GM12878 (cell line): ENCODE measurements around the gene MAZ. TPM values are rescaled to one million over a fixed set of nuclear protein-coding genes. Genes with fewer than 3 reads are reported as not detected.

Experiments used
- ATAC-seq: fragments of 200-7000 bp; cut with Tn5 transposase; 3 replicates; pipeline ENCODE4 v1.9.1; 2020; ENCODE audit warnings: mild to moderate bottlenecking, moderate library complexity
- BruUV-seq: library from RNA; stranded (reverse); fragments of 400-500 nt; replicated peaks from 2 replicates; lab custom pipeline; 2021; lab: Mats Ljungman, UMichigan
- CTCF ChIA-PET: fragments of 300-600 bp; sonication (Branson Sonifier 250); formaldehyde crosslinking; extraction: SDS; loops from one replicate; lab custom pipeline; 2021; ENCODE audit warnings: inconsistent platforms; lab: Yijun Ruan, JAX
- POLR2A ChIA-PET: fragments of 350-600 bp; formaldehyde crosslinking; extraction: SDS; loops from one replicate; lab custom pipeline; 2021; ENCODE audit warnings: inconsistent platforms; lab: Charles Lee
- RAD21 ChIA-PET: fragments of 300-600 bp; sonication (Branson Sonifier 250); formaldehyde crosslinking; loops from one replicate; lab custom pipeline; 2023; ENCODE audit warnings: antibody characterized with exemption; ENCODE audit not compliant: unreplicated experiment; lab: Charles Lee
- SMC1A ChIA-PET: fragments of 300-600 bp; sonication (Branson Sonifier 250); formaldehyde crosslinking; loops from one replicate; lab custom pipeline; 2023; ENCODE audit not compliant: unreplicated experiment, uncharacterized antibody; lab: Charles Lee
- DNase-seq: peaks from one replicate; pipeline ENCODE4 v3.0.0-alpha.2; 2011; ENCODE audit warnings: low read depth, low spot score
- FAIRE-seq: peaks from 3 replicates; lab custom pipeline; 2011; peaks lifted over from hg19 to GRCh38; lab: Jason Lieb, UNC
- H2AFZ ChIP-seq: 2 replicates; pipeline ENCODE4 v1.6.0; 2011; ENCODE audit warnings: low read depth, low read length, control low read depth; ENCODE audit not compliant: control insufficient read depth
- H3K27ac ChIP-seq: 2 replicates; pipeline ENCODE4 v1.5.1; 2011; ENCODE audit warnings: control low read depth; ENCODE audit not compliant: control insufficient read depth, insufficient read depth
- H3K27me3 ChIP-seq, 2 experiments: replicated peaks in 1 of 2; 2 replicates each; pipeline versions ENCODE4 v1.6.0 to v1.6.1; 2011; ENCODE audit warnings: low read length in 1 of 2; ENCODE audit not compliant: control insufficient read depth in 2 of 2, insufficient read depth in 2 of 2
- H3K36me3 ChIP-seq, 2 experiments: 2 replicates each; pipeline ENCODE4 v1.5.1; 2011; ENCODE audit warnings: low read length in 1 of 2; ENCODE audit not compliant: control insufficient read depth in 2 of 2, insufficient read depth in 2 of 2
- H3K4me1 ChIP-seq: 2 replicates; pipeline ENCODE4 v1.6.1; 2011; ENCODE audit warnings: mild to moderate bottlenecking, low read length, moderate library complexity, mixed read lengths; ENCODE audit not compliant: control insufficient read depth, insufficient read depth
- H3K4me2 ChIP-seq: 2 replicates; pipeline ENCODE4 v1.6.0; 2011; ENCODE audit warnings: control low read depth; ENCODE audit not compliant: control insufficient read depth, insufficient read depth
- H3K4me3 ChIP-seq: fragments of 200-600 bp; sonication (generic); 2 replicates; pipeline ENCODE4 v1.5.1; 2016
- H3K79me2 ChIP-seq: 2 replicates; pipeline ENCODE4 v1.6.0; 2011; ENCODE audit warnings: low read length; ENCODE audit not compliant: control insufficient read depth, insufficient read depth
- H3K9ac ChIP-seq: 2 replicates; pipeline ENCODE4 v1.8.0; 2011; ENCODE audit warnings: low read length, control low read depth, mixed read lengths; ENCODE audit not compliant: control insufficient read depth, insufficient read depth
- H3K9me3 ChIP-seq: replicated peaks from 3 replicates; pipeline ENCODE4 v1.5.1; 2011; ENCODE audit warnings: mild to moderate bottlenecking, low read length; ENCODE audit not compliant: control insufficient read depth, insufficient read depth
- H4K20me1 ChIP-seq: 2 replicates; pipeline ENCODE4 v1.6.0; 2011; ENCODE audit not compliant: control insufficient read depth, insufficient read depth
- ASH2L ChIP-seq: fragments of 300-600, 200-600 bp; sonication (generic); IDR thresholded peaks from 2 replicates; pipeline ENCODE4 v1.6.1; 2017; ENCODE audit warnings: low read depth, mild to moderate bottlenecking, borderline replicate concordance
- BCL11A ChIP-seq: IDR thresholded peaks from 2 replicates; pipeline ENCODE4 v1.6.1; 2011; ENCODE audit warnings: low read depth, low read length
- EED ChIP-seq: sonication (generic); IDR thresholded peaks from 2 replicates; pipeline ENCODE4 v1.6.1; 2016; ENCODE audit warnings: antibody characterized with exemption, low read depth
- HCFC1 ChIP-seq: fragments of 150-350 bp; IDR thresholded peaks from 2 replicates; pipeline ENCODE4 v1.6.1; 2014; ENCODE audit warnings: low read length
- IKZF1 ChIP-seq: fragments of 450-650 bp; conservative IDR thresholded peaks from 2 replicates; pipeline ENCODE4 v1.6.1; 2017; ENCODE audit warnings: antibody characterized with exemption, mild to moderate bottlenecking
- IRF4 ChIP-seq: IDR thresholded peaks from 2 replicates; pipeline ENCODE4 v1.6.1; 2011; ENCODE audit warnings: low read depth, low read length
- NBN ChIP-seq: fragments of 450-650 bp; IDR thresholded peaks from 2 replicates; pipeline ENCODE4 v1.6.1; 2016
- PAX5 ChIP-seq: IDR thresholded peaks from 2 replicates; pipeline ENCODE4 v1.6.1; 2011; ENCODE audit warnings: low read depth, low read length, borderline replicate concordance
- RAD21 ChIP-seq: IDR thresholded peaks from 2 replicates; pipeline ENCODE4 v1.6.1; 2011; ENCODE audit warnings: mild to moderate bottlenecking, low read depth, low read length, moderate library complexity; ENCODE audit not compliant: insufficient read depth
- RUNX3 ChIP-seq: IDR thresholded peaks from 2 replicates; pipeline ENCODE4 v1.6.1; 2012; ENCODE audit warnings: low read length, inconsistent platforms
- SMARCA5 ChIP-seq: fragments of 450-650 bp; IDR thresholded peaks from 2 replicates; pipeline ENCODE4 v1.6.1; 2017; ENCODE audit warnings: mild to moderate bottlenecking
- SRF ChIP-seq, 2 experiments: IDR thresholded peaks; 2 replicates each; pipeline ENCODE4 v1.6.1; 2011; ENCODE audit warnings: low read depth in 2 of 2, low read length in 2 of 2, mild to moderate bottlenecking in 1 of 2, moderate library complexity in 1 of 2
- TBL1XR1 ChIP-seq: IDR thresholded peaks from 2 replicates; pipeline ENCODE4 v1.6.1; 2012; ENCODE audit warnings: low read depth, low read length, improper control_type of control experiment
- YY1 ChIP-seq: IDR thresholded peaks from 2 replicates; pipeline ENCODE4 v1.6.1; 2011; ENCODE audit warnings: low read depth, mild to moderate bottlenecking, low read length
- ZNF207 ChIP-seq: fragments of 450-650 bp; IDR thresholded peaks from 2 replicates; pipeline ENCODE4 v1.6.1; 2014; ENCODE audit warnings: antibody characterized with exemption, mild to moderate bottlenecking, borderline replicate concordance
- ZSCAN29 ChIP-seq: fragments of 450-650 bp; IDR thresholded peaks from 2 replicates; pipeline ENCODE4 v1.6.1; 2017; ENCODE audit warnings: mild to moderate bottlenecking, moderate library complexity
- WGBS: methylation state at CpG from one replicate; pipeline ENCODE4 v1.1.6; 2016; ENCODE audit warnings: low lambda C conversion rate; ENCODE audit not compliant: insufficient replicate concordance, insufficient coverage; ENCODE audit errors: missing lambda C conversion rate; 5-methylcytosine and 5-hydroxymethylcytosine counted together
- in situ Hi-C: fragments of 300-500 bp; cut with MboI; formaldehyde crosslinking; loops from 9 replicates; pipeline ENCODE4 v1.14.3; 2018; ENCODE audit warnings: mixed read lengths
- intact Hi-C: fragments of 100-400 bp; cut with micrococcal nuclease; formaldehyde crosslinking; loops from one replicate; pipeline ENCODE4 v1.14.2; 2022; ENCODE audit not compliant: unreplicated experiment
- polyA plus RNA-seq, 11 experiments: library from polyadenylated mRNA; depleted of rRNA in 4 of 11; unstranded in 6 of 11; stranded (reverse) in 5 of 11; fragments of >200 nt; fragmentation: Nextera tagmentation in 4 of 11; fragmentation: Illumina TruSeq in 1 of 11; extraction: Ambion mirVana in 4 of 11; extraction: Trizol in 1 of 11; gene quantifications; 1 replicate in 1 of 11; 2 replicates in 10 of 11; pipeline versions ENCODE4 v1.2.1 to v1.2.3, GENCODE V29; 2011 to 2016; ENCODE audit warnings: inconsistent platforms in 2 of 11, missing spikeins in 2 of 11, low read depth in 1 of 11
- total RNA-seq, 4 experiments: library from RNA; depleted of rRNA in 3 of 4; stranded (reverse); fragments of >200 nt in 3 of 4; fragmentation: Illumina TruSeq in 1 of 4; extraction: Trizol in 1 of 4; gene quantifications; 2 replicates each; pipeline versions ENCODE4 v1.2.1 to v1.2.3, GENCODE V29; 2013 to 2021
- TF ChIP-seq, protein P1 (sequence below): IDR thresholded peaks from 2 replicates; pipeline ENCODE4 v1.6.1; 2011; ENCODE audit warnings: borderline replicate concordance, low read depth, mild to moderate bottlenecking, moderate library complexity, low read length; ENCODE audit not compliant: insufficient read depth, poor library complexity, severe bottlenecking
- TF ChIP-seq, protein P2 (sequence below): fragments of 450-650 bp; IDR thresholded peaks from 2 replicates; pipeline ENCODE4 v1.6.1; 2017; ENCODE audit warnings: mild to moderate bottlenecking, low read depth, inconsistent platforms; ENCODE audit not compliant: poor library complexity, severe bottlenecking

Gene MAZ
- total and polyA plus RNA-seq, 10 of the 15 experiments (the other 5 are each of a cell fraction or from before 2014, with no cell fraction given) = 23.9 to 309 (median 116) TPM

DNA sequence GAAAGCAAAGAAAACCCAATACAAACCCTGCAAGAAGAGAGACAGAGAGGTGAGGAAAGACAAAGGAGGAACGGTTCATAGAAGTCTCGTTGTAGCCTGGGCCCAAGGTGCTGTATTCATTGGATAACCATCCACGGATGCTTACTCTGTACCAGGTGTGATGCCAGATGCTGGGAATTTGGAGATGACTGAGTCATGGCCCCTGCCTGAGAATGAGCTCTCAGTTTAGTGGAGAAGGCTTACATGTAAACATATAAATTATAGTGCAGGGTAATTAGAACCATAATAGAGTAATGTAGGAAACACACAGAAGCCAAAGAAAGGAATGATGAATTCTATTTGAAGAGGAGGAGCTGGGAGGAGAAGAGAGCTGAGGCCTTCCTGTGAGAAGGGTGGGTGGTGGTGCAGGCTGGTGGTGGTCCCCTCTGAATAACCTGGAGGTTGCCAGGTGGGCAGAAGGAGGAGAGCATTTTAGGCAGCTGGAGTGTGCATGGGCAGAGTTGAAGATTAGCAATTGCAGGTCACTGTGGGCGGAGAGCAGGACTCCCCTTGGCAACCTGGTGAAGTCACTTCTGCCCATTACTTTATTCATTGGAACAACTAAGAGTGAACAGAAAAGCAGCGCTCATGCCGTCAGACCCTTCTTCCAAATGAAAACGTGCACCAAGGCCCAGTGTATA is 35.9 kb upstream of the MAZ start:
- POLR2A ChIA-PET = interaction anchor here (0.6 to 1.0 kb wide), 2 partner anchors 16 to 245 kb away, joined by 3 to 4 read pairs; no protein-coding TSS in a partner anchor
- no peaks in the 10 kb centered on the region for H3K36me3 ChIP-seq
- in situ Hi-C loops = no loop called here
- SMC1A ChIA-PET = interaction anchor here (0.7 kb wide), 1 partner anchor 17 kb away, joined by 3 read pairs; no protein-coding TSS in a partner anchor
- DNase-seq (no peak), ATAC-seq (no peak), FAIRE-seq (no peak)
- no peak overlapping the region for H3K4me3 ChIP-seq
- H4K20me1 ChIP-seq = no peaks in the 10 kb centered on the region
- H3K27ac ChIP-seq = no peak overlapping the region
- TF ChIP-seq BCL11A (no peak), RUNX3 (no peak), TBL1XR1 (no peak), ASH2L (no peak), ZNF207 (no peak), SRF (IDR thresholded peaks at IDR 0.05; ENCODE audit: low read depth in 2 of 2, low read length in 2 of 2) (no peak), SMARCA5 (no peak), EED (no peak), PAX5 (no peak), IRF4 (no peak), IKZF1 (no peak), RAD21 (no peak), ZSCAN29 (no peak), HCFC1 (no peak), NBN (no peak), YY1 (no peak)
- TF ChIP-seq, protein P1, sequence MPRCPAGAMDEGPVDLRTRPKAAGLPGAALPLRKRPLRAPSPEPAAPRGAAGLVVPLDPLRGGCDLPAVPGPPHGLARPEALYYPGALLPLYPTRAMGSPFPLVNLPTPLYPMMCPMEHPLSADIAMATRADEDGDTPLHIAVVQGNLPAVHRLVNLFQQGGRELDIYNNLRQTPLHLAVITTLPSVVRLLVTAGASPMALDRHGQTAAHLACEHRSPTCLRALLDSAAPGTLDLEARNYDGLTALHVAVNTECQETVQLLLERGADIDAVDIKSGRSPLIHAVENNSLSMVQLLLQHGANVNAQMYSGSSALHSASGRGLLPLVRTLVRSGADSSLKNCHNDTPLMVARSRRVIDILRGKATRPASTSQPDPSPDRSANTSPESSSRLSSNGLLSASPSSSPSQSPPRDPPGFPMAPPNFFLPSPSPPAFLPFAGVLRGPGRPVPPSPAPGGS = no peak
- TF ChIP-seq, protein P2, sequence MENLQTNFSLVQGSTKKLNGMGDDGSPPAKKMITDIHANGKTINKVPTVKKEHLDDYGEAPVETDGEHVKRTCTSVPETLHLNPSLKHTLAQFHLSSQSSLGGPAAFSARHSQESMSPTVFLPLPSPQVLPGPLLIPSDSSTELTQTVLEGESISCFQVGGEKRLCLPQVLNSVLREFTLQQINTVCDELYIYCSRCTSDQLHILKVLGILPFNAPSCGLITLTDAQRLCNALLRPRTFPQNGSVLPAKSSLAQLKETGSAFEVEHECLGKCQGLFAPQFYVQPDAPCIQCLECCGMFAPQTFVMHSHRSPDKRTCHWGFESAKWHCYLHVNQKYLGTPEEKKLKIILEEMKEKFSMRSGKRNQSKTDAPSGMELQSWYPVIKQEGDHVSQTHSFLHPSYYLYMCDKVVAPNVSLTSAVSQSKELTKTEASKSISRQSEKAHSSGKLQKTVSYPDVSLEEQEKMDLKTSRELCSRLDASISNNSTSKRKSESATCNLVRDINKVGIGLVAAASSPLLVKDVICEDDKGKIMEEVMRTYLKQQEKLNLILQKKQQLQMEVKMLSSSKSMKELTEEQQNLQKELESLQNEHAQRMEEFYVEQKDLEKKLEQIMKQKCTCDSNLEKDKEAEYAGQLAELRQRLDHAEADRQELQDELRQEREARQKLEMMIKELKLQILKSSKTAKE = no peak
- BruUV-seq = no TSS peak
- intact Hi-C loops = no loop called here
- WGBS = 75% methylated on average over 7 of the region's 7 CpGs
- CTCF ChIA-PET = interaction anchor here (1.1 to 1.7 kb wide), 2 partner anchors 14 to 16 kb away, joined by 7 to 8 read pairs; no protein-coding TSS in a partner anchor
- no peaks in the 10 kb centered on the region for H3K27me3 ChIP-seq
- no peak overlapping the region for H3K4me2 ChIP-seq
- H3K4me1 ChIP-seq = no peaks in the 10 kb centered on the region
- no peaks in the 10 kb centered on the region for H3K9me3 ChIP-seq
- RAD21 ChIA-PET = no interaction called here
- H3K79me2 ChIP-seq = no peaks in the 10 kb centered on the region
- no peak overlapping the region for H3K9ac ChIP-seq
- H2AFZ ChIP-seq = no peak overlapping the region
